ENCODE measurements around the gene RALGAPA1. TPM values are rescaled to one million over a fixed set of nuclear protein-coding genes. Genes with fewer than 3 reads are reported as not detected.

Gene RALGAPA1
- total and polyA plus RNA-seq, 2 of the 13 experiments (the other 11 are each of a cell fraction or from before 2014, with no cell fraction given), result 65.0 to 89.2 TPM

GRCh38 chr14:35808638-35809563, at the start of gene RALGAPA1 (continued):
- TF ChIP-seq BCL6 (CRISPR knock-in tag; IDR thresholded peaks at IDR 0.05), result peak; percentile 61; the same call in 1 of the 2 replicates
- peak; percentile 84 for TF ChIP-seq ZNF333 (CRISPR knock-in tag; IDR thresholded peaks at IDR 0.05; ENCODE audit: borderline replicate concordance)
- TF ChIP-seq, protein P1, sequence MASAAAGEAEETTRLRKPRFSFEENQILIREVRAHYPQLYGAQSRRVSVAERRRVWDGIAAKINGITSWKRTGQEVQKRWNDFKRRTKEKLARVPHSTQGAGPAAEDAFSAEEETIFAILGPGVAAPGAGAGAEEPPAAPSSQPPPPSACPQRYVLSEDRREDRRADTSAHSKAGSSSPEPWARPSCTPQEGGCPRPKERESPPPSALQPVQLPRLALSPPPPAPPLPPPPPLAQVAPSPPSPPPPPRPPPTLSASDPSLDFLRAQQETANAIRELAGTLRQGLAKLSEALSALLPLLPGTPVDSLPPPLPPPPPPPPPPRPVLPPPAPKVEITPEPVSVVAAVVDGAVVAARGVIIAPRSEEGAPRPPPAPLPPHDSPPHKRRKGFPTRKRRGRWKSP (CRISPR knock-in tag; IDR thresholded peaks at IDR 0.05), result peak; percentile 66; the same call in 1 of the 2 replicates
- TF ChIP-seq ZNF883 (CRISPR knock-in tag; IDR thresholded peaks at IDR 0.05; ENCODE audit: not compliant biosample characterization), result peak; percentile 96
- TF ChIP-seq NCOA2 (CRISPR knock-in tag; IDR thresholded peaks at IDR 0.05), result peak; percentile 7; the same call in 1 of the 2 replicates
- TF ChIP-seq, protein P2, sequence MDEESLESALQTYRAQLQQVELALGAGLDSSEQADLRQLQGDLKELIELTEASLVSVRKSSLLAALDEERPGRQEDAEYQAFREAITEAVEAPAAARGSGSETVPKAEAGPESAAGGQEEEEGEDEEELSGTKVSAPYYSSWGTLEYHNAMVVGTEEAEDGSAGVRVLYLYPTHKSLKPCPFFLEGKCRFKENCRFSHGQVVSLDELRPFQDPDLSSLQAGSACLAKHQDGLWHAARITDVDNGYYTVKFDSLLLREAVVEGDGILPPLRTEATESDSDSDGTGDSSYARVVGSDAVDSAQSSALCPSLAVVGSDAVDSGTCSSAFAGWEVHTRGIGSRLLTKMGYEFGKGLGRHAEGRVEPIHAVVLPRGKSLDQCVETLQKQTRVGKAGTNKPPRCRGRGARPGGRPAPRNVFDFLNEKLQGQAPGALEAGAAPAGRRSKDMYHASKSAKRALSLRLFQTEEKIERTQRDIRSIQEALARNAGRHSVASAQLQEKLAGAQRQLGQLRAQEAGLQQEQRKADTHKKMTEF (CRISPR knock-in tag; IDR thresholded peaks at IDR 0.05), result peak; percentile 99
- TF ChIP-seq, protein P3, sequence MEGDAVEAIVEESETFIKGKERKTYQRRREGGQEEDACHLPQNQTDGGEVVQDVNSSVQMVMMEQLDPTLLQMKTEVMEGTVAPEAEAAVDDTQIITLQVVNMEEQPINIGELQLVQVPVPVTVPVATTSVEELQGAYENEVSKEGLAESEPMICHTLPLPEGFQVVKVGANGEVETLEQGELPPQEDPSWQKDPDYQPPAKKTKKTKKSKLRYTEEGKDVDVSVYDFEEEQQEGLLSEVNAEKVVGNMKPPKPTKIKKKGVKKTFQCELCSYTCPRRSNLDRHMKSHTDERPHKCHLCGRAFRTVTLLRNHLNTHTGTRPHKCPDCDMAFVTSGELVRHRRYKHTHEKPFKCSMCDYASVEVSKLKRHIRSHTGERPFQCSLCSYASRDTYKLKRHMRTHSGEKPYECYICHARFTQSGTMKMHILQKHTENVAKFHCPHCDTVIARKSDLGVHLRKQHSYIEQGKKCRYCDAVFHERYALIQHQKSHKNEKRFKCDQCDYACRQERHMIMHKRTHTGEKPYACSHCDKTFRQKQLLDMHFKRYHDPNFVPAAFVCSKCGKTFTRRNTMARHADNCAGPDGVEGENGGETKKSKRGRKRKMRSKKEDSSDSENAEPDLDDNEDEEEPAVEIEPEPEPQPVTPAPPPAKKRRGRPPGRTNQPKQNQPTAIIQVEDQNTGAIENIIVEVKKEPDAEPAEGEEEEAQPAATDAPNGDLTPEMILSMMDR (CRISPR knock-in tag; IDR thresholded peaks at IDR 0.05), result peak; percentile 84
- TF ChIP-seq MED1 (CRISPR knock-in tag; IDR thresholded peaks at IDR 0.05), result peak; percentile 92
- TF ChIP-seq ZBTB25 (CRISPR knock-in tag; IDR thresholded peaks at IDR 0.05), result peak; percentile 80
- peak; percentile 87 for TF ChIP-seq TEAD3 (CRISPR knock-in tag; optimal IDR thresholded peaks at IDR 0.05; ENCODE audit: borderline replicate concordance)
- peak; percentile 98 for TF ChIP-seq SALL1 (CRISPR knock-in tag; IDR thresholded peaks at IDR 0.05)
- peak; percentile 54; the same call in 1 of the 2 replicates for TF ChIP-seq PHF21A (CRISPR knock-in tag; IDR thresholded peaks at IDR 0.05)
- TF ChIP-seq EHMT2 (IDR thresholded peaks at IDR 0.05; ENCODE audit: borderline replicate concordance, low read depth, low read length), result peak; percentile 65; the same call in 1 of the 2 replicates
- peak; percentile 99 for TF ChIP-seq ZSCAN31 (CRISPR knock-in tag; IDR thresholded peaks at IDR 0.05; ENCODE audit: low read depth)
- peak; percentile 74; the same call in 1 of the 2 replicates for TF ChIP-seq ZNF510 (CRISPR knock-in tag; IDR thresholded peaks at IDR 0.05; ENCODE audit: low read depth)
- TF ChIP-seq SMYD3 (CRISPR knock-in tag; IDR thresholded peaks at IDR 0.05), result peak; percentile 33; the same call in 1 of the 2 replicates
- TF ChIP-seq GATAD2A (CRISPR knock-in tag; IDR thresholded peaks at IDR 0.05), result peak; percentile 95
- peak; percentile 88 for TF ChIP-seq ZNF550 (CRISPR knock-in tag; IDR thresholded peaks at IDR 0.05; ENCODE audit: borderline replicate concordance)
- TF ChIP-seq, protein P4, sequence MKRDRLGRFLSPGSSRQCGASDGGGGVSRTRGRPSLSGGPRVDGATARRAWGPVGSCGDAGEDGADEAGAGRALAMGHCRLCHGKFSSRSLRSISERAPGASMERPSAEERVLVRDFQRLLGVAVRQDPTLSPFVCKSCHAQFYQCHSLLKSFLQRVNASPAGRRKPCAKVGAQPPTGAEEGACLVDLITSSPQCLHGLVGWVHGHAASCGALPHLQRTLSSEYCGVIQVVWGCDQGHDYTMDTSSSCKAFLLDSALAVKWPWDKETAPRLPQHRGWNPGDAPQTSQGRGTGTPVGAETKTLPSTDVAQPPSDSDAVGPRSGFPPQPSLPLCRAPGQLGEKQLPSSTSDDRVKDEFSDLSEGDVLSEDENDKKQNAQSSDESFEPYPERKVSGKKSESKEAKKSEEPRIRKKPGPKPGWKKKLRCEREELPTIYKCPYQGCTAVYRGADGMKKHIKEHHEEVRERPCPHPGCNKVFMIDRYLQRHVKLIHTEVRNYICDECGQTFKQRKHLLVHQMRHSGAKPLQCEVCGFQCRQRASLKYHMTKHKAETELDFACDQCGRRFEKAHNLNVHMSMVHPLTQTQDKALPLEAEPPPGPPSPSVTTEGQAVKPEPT (CRISPR knock-in tag; IDR thresholded peaks at IDR 0.05; ENCODE audit: low read depth), result peak; percentile 76; the same call in 1 of the 2 replicates
